H9 (cell line): ENCODE results near the gene EGLN1. TPM values are rescaled to one million over a fixed set of nuclear protein-coding genes. Genes with fewer than 3 reads are reported as not detected.

Experiments
- DNase-seq: peaks from one replicate; pipeline ENCODE4 v3.0.0-alpha.2; 2017
- H2AFZ ChIP-seq: one replicate; pipeline ENCODE4 v1.6.1; 2013; ENCODE audit warnings: mild to moderate bottlenecking, low read length, control low read depth, moderate library complexity
- H2AK5ac ChIP-seq: 2 replicates; pipeline ENCODE4 v1.6.1; 2013; ENCODE audit warnings: low read length, control low read depth, mixed read lengths; ENCODE audit not compliant: insufficient read length
- H2BK120ac ChIP-seq: one replicate; pipeline ENCODE4 v1.6.1; 2013; ENCODE audit warnings: low read depth, mild to moderate bottlenecking, low read length, control low read depth, inconsistent platforms; ENCODE audit not compliant: poor library complexity, severe bottlenecking
- H2BK12ac ChIP-seq: 2 replicates; pipeline ENCODE4 v1.6.1; 2013; ENCODE audit warnings: low read length, control low read depth, mixed read lengths, low read depth; ENCODE audit not compliant: insufficient read length
- H2BK15ac ChIP-seq: 2 replicates; pipeline ENCODE4 v1.6.1; 2013; ENCODE audit warnings: low read depth, low read length, control low read depth
- H2BK20ac ChIP-seq: one replicate; pipeline ENCODE4 v1.6.1; 2013; ENCODE audit warnings: low read depth, mild to moderate bottlenecking, low read length, control low read depth, inconsistent platforms; ENCODE audit not compliant: poor library complexity, severe bottlenecking
- H2BK5ac ChIP-seq: 2 replicates; pipeline ENCODE4 v1.6.1; 2013; ENCODE audit warnings: low read length, control low read depth, mixed read lengths; ENCODE audit not compliant: insufficient read length
- H3K14ac ChIP-seq: 2 replicates; pipeline ENCODE4 v1.6.1; 2013; ENCODE audit warnings: low read length, control low read depth; ENCODE audit not compliant: insufficient read depth
- H3K18ac ChIP-seq: 2 replicates; pipeline ENCODE4 v1.6.1; 2013; ENCODE audit warnings: low read depth, mild to moderate bottlenecking, mixed read lengths, low read length, control low read depth; ENCODE audit not compliant: insufficient read length
- H3K23ac ChIP-seq: 2 replicates; pipeline ENCODE4 v1.6.1; 2013; ENCODE audit warnings: low read length, control low read depth, mixed read lengths, low read depth; ENCODE audit not compliant: insufficient read length
- H3K23me2 ChIP-seq: 2 replicates; pipeline ENCODE4 v1.6.1; 2013; ENCODE audit warnings: low read depth, mild to moderate bottlenecking, mixed read lengths, low read length, control low read depth; ENCODE audit not compliant: insufficient read length, poor library complexity, severe bottlenecking
- H3K27ac ChIP-seq: 2 replicates; pipeline ENCODE4 v1.5.1; 2013; ENCODE audit warnings: low read length, control low read depth, mixed read lengths, low read depth; ENCODE audit not compliant: insufficient read length
- H3K27me3 ChIP-seq: 2 replicates; pipeline ENCODE4 v1.6.1; 2013; ENCODE audit warnings: low read length, control low read depth, inconsistent platforms; ENCODE audit not compliant: insufficient read depth
- H3K4ac ChIP-seq: 2 replicates; pipeline ENCODE4 v1.6.1; 2013; ENCODE audit warnings: low read depth, mild to moderate bottlenecking, control low read depth, inconsistent platforms, low read length, moderate library complexity
- H3K4me1 ChIP-seq: 2 replicates; pipeline ENCODE4 v1.6.1; 2013; ENCODE audit warnings: low read length, control low read depth, inconsistent platforms; ENCODE audit not compliant: insufficient read depth
- H3K4me2 ChIP-seq: 2 replicates; pipeline ENCODE4 v1.6.1; 2013; ENCODE audit warnings: low read length, control low read depth, mixed read lengths; ENCODE audit not compliant: insufficient read length, insufficient read depth
- H3K56ac ChIP-seq: 2 replicates; pipeline ENCODE4 v1.6.1; 2013; ENCODE audit warnings: low read depth, mild to moderate bottlenecking, mixed read lengths, low read length, control low read depth; ENCODE audit not compliant: insufficient read length
- H3K79me1 ChIP-seq: 2 replicates; pipeline ENCODE4 v1.6.1; 2013; ENCODE audit warnings: low read depth, mild to moderate bottlenecking, moderate library complexity, low read length, control low read depth, inconsistent platforms; ENCODE audit not compliant: insufficient read depth, poor library complexity, severe bottlenecking
- H3K79me2 ChIP-seq: 2 replicates; pipeline ENCODE4 v1.6.1; 2013; ENCODE audit warnings: low read length, control low read depth, inconsistent platforms; ENCODE audit not compliant: insufficient read depth
- H3K9ac ChIP-seq: 2 replicates; pipeline ENCODE4 v1.6.1; 2013; ENCODE audit warnings: low read length, control low read depth, mixed read lengths; ENCODE audit not compliant: insufficient read length; ENCODE audit errors: extremely low read depth
- H3K9me3 ChIP-seq: one replicate; pipeline ENCODE4 v1.6.1; 2013; ENCODE audit warnings: low read depth, low read length, inconsistent platforms; ENCODE audit not compliant: control insufficient read depth
- H3T11ph ChIP-seq: one replicate; pipeline ENCODE4 v1.6.1; 2013; ENCODE audit warnings: mild to moderate bottlenecking, low read length, control low read depth, inconsistent platforms
- H4K20me1 ChIP-seq: one replicate; pipeline ENCODE4 v1.6.1; 2013; ENCODE audit not compliant: control insufficient read depth, insufficient read length, insufficient read depth
- H4K5ac ChIP-seq: 2 replicates; pipeline ENCODE4 v1.6.1; 2013; ENCODE audit warnings: low read depth, mild to moderate bottlenecking, mixed read lengths, low read length, control low read depth; ENCODE audit not compliant: insufficient read length
- H4K8ac ChIP-seq: replicated peaks from 2 replicates; pipeline ENCODE4 v1.6.1; 2013; ENCODE audit warnings: low read length, control low read depth, mixed read lengths, low read depth; ENCODE audit not compliant: insufficient read length
- H4K91ac ChIP-seq: 2 replicates; pipeline ENCODE4 v1.6.1; 2013; ENCODE audit warnings: low read depth, mild to moderate bottlenecking, moderate library complexity, mixed read lengths, low read length, control low read depth; ENCODE audit not compliant: insufficient read length
- H3K27ac Mint-ChIP-seq, 3 experiments: 2 replicates in 2 of 3; 3 replicates in 1 of 3; pipeline ENCODE4 v1.8.0; 2020 to 2021; ENCODE audit warnings: mixed read lengths in 3 of 3, mild to moderate bottlenecking in 1 of 3, moderate library complexity in 1 of 3
- H3K27me3 Mint-ChIP-seq: 2 replicates; pipeline ENCODE4 v1.8.0; 2021; ENCODE audit warnings: low read depth, mild to moderate bottlenecking, moderate library complexity, mixed read lengths
- H3K36me3 Mint-ChIP-seq, 3 experiments: 2 replicates in 2 of 3; 3 replicates in 1 of 3; pipeline ENCODE4 v1.8.0; 2020 to 2021; ENCODE audit warnings: low read depth in 3 of 3, mixed read lengths in 3 of 3; ENCODE audit not compliant: insufficient read depth in 1 of 3
- H3K4me1 Mint-ChIP-seq, 2 experiments: 2 replicates each; pipeline ENCODE4 v1.8.0; 2020; ENCODE audit warnings: mixed read lengths in 2 of 2
- H3K4me3 Mint-ChIP-seq, 2 experiments: 2 replicates in 1 of 2; 3 replicates in 1 of 2; pipeline ENCODE4 v1.8.0; 2020 to 2021; ENCODE audit warnings: mild to moderate bottlenecking in 2 of 2, mixed read lengths in 2 of 2, moderate library complexity in 1 of 2
- H3K9me3 Mint-ChIP-seq, 2 experiments: 2 replicates in 1 of 2; 3 replicates in 1 of 2; pipeline ENCODE4 v1.8.0; 2020; ENCODE audit warnings: mild to moderate bottlenecking in 2 of 2, mixed read lengths in 2 of 2, moderate library complexity in 1 of 2
- CTCF ChIP-seq: fragments of 200-600 bp; sonication (generic); conservative IDR thresholded peaks from 3 replicates; pipeline ENCODE4 v1.8.0; 2021; ENCODE audit warnings: antibody characterized with exemption, mild to moderate bottlenecking
- WGBS: extraction: QIAGEN DNeasy Blood & Tissue Kit; methylation state at CpG from one replicate; pipeline ENCODE4 v1.1.7; 2013; ENCODE audit warnings: missing lambda C conversion rate, low lambda C conversion rate, mixed read lengths; ENCODE audit not compliant: insufficient read length; ENCODE audit errors: extremely low coverage; 5-methylcytosine and 5-hydroxymethylcytosine counted together
- total RNA-seq: library from RNA; stranded (reverse); gene quantifications from 2 replicates; pipeline ENCODE4 v1.2.1, GENCODE V29; 2021

EGLN1 gene
- total RNA-seq, 1 experiment from 2014 or later = 8.4 TPM

DNA sequence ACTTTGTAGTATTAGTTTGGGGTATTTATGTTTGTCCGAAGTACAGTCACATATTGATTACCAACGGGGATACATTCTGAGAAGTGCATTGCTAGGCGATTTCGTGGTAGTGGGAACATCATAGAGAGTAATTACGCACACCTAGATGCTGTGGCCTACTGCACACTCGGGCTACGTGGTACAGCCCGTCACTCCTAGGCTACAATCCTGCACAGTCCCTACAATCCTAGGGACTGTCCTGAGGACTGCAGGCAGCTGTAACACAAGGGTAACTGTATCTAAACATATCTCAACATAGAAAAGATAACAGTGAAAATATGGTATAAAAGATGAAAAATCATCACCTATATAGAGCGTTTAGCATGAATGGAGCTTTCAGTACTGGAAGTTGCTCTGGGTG, 103.0 kb downstream of the EGLN1 start:
- H3K36me3 Mint-ChIP-seq = no peaks in the 10 kb centered on the region
- H3K56ac ChIP-seq = no peak overlapping the region
- no peak overlapping the region for H2BK5ac ChIP-seq
- H4K8ac ChIP-seq = no peak overlapping the region
- H3K14ac ChIP-seq = no peak overlapping the region
- no peak overlapping the region for H2AK5ac ChIP-seq
- no peak overlapping the region; a peak in 1 of 7 replicates for H3K27ac Mint-ChIP-seq
- no peak overlapping the region for H2AFZ ChIP-seq
- no peaks in the 10 kb centered on the region for H4K20me1 ChIP-seq
- no peaks in the 10 kb centered on the region for H3K4me1 ChIP-seq
- no peak overlapping the region for H3K9ac ChIP-seq
- WGBS = no CpG with 5 or more reads among the region's 9 CpGs
- no peak overlapping the region for H2BK15ac ChIP-seq
- H3K4ac ChIP-seq = no peak overlapping the region
- H3K4me1 Mint-ChIP-seq = peaks cover 3% of the 10 kb centered on the region in 2 experiments; a peak in 3 of 4 replicates
- no peak overlapping the region for H2BK12ac ChIP-seq
- no peak overlapping the region for H3K23ac ChIP-seq
- no peaks in the 10 kb centered on the region for H3K9me3 Mint-ChIP-seq
- no peak overlapping the region for H4K91ac ChIP-seq
- no peak for TF ChIP-seq CTCF
- H3K23me2 ChIP-seq = no peaks in the 10 kb centered on the region
- H2BK120ac ChIP-seq = no peak overlapping the region
- H3K27ac ChIP-seq = no peak overlapping the region
- no peaks in the 10 kb centered on the region; the same call in 1 of the 2 replicates for H3K27me3 Mint-ChIP-seq
- no peaks in the 10 kb centered on the region for H3K79me1 ChIP-seq
- H4K5ac ChIP-seq = no peak overlapping the region
- no peaks in the 10 kb centered on the region for H3K27me3 ChIP-seq
- DNase-seq = no peak
- no peak overlapping the region for H2BK20ac ChIP-seq
- H3K4me2 ChIP-seq = no peak overlapping the region
- H3K4me3 Mint-ChIP-seq = no peak overlapping the region
- H3T11ph ChIP-seq = no peak overlapping the region
- H3K18ac ChIP-seq = no peak overlapping the region
- H3K79me2 ChIP-seq = no peaks in the 10 kb centered on the region
- H3K9me3 ChIP-seq = no peaks in the 10 kb centered on the region
